ENCODE data around the gene FARS2.
"Not testable (repeated sequence)": the region's sequence is repeated elsewhere in the genome, so short reads cannot be mapped to it uniquely, and the experiment has no call there.

Gene FARS2

DNA sequence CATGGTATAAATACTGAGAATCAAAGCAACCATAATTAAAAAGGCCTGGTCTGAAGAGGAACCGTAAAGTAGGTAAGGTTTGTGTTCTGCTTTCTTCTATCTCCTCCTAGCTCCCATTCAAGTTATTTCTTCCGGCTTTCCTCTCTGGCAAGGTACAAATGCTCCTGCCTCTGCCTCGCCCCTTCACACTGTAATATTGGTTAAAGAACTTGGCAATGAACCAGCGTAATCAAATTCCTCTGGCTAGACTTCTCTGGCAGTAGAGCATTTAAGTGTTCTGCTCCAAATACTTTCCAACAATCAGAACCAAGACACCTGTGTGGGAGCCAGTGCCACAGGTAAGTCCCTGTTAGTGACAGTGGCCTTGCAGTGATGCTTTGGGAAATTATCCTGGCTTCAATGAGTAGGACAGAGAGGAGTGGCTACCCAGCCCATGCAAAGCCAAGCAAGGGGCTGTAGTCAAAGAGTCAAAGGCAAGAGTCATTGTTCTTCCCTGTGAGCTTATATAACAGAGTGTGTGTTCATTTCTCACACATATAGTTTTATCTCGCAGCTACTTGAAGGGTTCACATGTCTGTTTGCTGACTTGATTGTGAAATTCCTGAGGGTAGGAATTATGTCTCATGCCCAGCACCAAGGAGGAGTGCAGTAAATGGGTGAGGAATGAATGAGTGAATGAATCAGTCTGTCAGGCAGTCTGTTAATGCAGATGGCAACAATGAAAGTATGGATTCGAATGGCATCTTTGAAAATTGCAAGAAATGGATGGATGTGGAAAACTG, 416.1 kb downstream of the FARS2 start:
- no peak for FAIRE-seq
- no peak for DNase-seq (ENCODE audit: low spot score)

DNA sequence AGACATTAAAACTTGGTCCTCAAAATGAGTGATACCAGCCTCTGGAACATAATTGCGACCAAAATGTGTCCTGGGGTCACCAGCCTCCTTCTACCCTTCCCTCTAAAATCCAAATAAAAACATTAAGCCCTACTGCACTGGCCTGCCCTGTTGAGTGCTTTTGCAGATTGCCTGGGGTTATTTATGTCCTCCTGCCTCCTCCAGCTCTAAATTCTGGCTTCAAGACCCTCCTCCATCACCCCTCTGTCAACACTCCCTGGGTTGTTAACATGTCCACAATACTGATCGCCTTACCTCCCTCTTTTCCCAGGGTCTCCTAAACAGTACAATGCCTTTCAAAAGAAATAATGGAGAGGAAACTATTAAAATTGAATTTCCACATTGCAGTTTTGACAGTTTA, 418.0 kb downstream of the FARS2 start:
- FAIRE-seq, result no peak

GRCh38 chr6:5679691-5680090, 418.4 kb downstream of the FARS2 start:
- DNase-seq (ENCODE audit: low spot score) (no peak), FAIRE-seq (no peak)

More for the DNA sequence above, 418.0 kb downstream of the FARS2 start:
- DNase-seq (ENCODE audit: low spot score), result no peak

DNA sequence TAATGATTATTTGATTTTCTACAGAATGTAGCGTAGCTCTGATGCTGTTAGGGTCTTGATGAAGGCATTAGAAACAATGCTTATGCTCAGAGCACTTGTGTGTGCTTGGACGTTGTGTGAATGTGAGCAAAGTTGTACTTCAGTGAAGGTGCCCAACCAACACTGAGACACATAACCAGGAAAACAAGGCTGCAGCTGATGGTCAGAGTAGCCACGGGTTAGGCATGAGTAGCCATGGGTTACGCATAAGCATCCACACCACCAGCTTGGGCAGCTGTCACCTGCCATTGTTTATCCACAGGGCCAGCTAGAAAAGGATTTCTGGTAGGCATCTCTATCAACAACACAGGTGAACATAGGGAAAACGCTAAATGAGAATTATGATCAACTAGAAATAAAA, 418.8 kb downstream of the FARS2 start:
- FAIRE-seq, result no peak

GRCh38 chr6:5681480-5681879, 420.2 kb downstream of the FARS2 start:
- FAIRE-seq, result no peak
- DNase-seq (ENCODE audit: low spot score), result no peak

More for the DNA sequence above, 418.8 kb downstream of the FARS2 start:
- DNase-seq (ENCODE audit: low spot score), result no peak

GRCh38 chr6:5682530-5682929, 421.2 kb downstream of the FARS2 start:
- no peak for FAIRE-seq
- DNase-seq (ENCODE audit: low spot score), result no peak

DNA sequence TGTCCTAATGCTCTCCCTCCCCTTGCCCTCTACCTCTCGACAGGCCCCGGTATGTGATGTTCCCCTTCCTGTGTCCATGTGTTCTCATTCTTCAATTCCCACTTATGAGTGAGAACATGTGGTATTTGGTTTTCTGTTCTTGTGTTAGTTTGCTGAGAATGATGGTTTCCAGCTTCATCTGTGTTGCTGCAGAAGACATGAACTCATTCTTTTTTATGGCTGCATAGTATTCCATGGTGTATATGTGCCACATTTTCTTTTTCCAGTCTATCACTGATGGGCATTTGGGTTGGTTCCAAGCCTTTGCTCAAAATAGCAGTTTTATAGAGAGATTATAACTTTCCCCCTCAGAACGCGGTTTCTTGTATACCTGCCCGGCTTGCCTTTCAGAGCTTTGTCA, 422.4 kb downstream of the FARS2 start:
- not testable (repeated sequence) for DNase-seq (ENCODE audit: low spot score); FAIRE-seq

DNA sequence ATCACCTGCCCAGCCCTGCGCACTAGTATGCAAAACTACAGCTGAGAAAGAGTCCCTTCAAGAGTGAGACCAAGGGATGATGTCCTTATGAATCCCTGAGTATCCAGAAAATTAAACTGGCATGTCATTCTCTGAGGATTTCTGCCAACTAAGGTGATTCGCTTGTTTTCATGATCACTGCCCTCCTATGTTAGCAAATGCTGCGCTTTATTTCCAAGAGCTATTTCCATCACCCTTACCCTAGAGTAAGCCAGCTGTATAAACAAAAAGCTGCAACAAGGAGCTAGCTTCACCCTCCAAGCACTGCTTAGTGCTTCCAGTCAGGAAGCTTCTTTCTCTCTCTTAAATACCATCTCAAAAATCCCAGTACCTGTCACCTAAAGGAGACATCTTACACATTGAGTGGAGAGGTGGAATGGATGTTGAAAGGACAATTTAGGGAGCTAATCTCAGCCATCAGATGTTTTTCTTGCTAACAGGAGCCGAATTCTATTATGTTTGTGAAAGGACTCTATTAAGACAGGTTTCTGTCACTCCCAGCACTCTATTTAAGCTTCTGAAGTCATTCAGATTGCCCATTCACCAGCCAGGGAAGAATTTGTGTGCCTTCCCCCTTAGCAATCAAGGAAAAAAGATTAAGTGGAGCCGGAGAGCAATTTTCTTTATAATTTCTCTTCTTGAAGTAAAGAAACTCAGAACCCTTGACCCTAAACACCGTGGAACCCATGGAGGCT, 423.2 kb downstream of the FARS2 start:
- DNase-seq (ENCODE audit: low spot score) (no peak), FAIRE-seq (no peak)

DNA sequence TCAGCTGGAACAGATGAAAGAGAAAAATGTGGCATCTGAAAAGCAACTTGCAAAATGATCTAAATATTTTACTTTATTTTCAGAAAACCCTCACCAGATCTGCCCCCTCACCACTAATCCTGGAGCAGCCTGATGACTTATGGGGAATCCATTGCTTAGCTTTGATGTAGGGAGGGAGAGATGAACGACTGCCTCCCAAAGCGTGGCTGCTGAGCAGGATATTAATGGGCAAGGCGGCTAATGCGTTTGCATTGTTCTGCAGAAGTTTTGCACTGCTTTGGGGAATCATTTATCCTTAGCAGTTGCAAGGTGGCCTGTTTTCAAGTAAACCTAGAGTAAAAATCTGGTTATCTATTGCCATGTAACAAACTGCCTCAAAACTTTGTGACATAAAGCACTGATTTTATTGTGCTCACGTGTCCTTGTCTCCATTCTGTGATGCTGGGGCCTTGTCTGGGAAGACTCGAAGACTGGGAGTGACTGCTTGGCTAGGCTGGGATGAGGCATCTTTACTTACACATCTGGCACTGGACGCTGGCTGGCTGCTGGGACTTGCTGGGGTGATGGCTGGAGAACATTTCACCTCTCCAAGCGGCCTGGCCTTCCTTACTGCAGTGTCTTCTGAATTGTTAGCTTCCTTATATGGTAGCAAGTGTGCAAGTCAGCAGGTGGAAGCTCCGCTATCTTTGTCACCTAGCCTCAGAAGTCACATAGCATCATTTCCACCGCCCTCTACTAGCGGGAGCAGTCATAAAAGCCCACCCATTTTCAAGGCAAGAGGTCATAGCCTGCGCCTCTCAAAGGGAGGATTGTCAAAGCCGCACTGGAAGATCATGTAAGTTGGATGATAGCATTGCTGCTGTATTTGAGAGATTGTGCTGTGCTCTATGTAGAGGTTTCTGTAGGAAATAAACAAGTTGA, 432.2 kb downstream of the FARS2 start:
- DNase-seq (ENCODE audit: low spot score), result no peak
- no peak for FAIRE-seq

DNA sequence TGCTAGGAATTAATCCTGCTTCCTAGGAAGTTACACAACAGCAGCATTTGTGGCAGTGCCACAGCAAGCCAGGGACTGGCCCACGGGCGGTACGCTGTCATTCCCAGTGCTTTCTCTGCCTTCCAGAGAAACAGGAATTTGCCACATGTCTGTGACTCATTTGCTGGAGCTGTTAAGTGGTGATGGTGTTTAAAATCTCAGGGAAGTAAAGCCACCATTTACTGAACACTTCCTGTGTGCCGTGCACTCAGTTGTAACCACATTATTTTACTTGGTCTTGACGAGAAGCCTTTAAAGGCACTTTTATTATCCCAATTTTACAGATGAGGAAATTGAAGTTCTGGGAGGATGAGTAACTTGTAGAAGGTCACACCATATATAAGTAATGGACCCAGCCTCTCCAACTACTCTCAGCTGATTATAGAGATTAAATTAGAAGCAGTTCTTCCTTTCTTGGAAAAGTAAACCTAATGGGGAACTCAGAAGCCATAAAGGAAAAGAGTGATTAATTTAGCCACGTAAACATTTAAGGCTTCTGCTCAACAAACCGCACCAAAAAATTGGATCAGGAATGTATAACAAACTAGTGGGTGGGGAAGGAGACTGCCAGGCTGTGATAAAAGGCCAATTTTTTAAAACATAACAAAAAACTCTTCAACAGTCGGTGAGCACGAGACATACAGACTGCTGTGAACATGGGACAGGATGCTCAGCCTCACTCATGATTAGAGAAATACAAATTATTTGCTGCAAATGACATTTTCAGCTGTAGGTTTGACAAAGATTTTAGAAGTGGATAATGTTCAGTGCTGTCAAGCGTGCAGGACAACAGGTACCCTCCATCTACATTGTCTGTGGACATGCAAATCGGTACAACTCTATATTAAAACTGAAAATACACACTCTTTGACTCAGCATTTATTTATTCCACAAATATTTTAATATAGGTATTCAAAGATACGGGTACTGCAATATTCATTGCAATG, 434.2 kb downstream of the FARS2 start:
- FAIRE-seq (peak; percentile 92), DNase-seq (ENCODE audit: low spot score) (peak; percentile 82)

DNA sequence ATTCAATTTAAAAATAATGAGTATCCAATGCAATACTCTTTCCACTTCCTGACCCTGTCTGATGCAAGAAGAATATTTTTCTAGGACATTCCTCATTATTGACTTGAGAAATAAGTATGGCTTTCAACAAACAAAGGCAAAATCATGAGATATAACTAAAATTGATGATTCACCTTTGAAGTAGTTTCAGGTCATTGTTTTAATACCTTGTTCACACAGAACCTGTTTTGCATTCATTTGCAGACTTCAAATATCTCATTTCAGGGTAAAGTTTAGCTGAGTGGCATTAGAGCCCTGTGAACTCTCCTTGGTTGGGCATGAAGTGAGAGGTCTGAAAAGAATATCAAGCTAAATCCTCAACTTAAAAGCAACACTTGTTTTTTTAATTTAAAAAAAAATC, 436.2 kb downstream of the FARS2 start:
- DNase-seq (ENCODE audit: low spot score) (no peak), FAIRE-seq (no peak)

- FAIRE-seq (no peak), DNase-seq (ENCODE audit: low spot score) (no peak)
Measured at GRCh38 chr6:5698318-5698717, 437.0 kb downstream of the FARS2 start.

DNA sequence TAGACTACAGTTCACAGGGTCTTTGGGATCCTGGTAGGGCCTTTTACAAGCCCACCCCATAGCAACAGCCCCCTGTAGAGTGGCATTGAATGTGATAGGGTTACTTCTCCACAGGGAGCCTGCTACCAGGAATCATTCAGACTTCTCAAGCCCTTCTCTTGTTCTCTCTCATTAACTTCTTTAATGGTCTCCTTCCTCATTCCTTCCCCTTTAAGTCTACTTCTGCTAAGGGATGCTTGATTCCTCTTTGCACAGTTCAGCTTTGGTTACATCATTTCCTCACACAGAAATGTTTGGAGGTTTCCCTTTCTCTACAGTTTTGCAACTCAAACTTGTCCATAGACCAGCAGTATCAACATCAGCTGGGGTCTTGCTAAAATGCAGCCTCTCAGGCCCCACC, 437.8 kb downstream of the FARS2 start:
- not testable (repeated sequence) for DNase-seq (ENCODE audit: low spot score); FAIRE-seq

- FAIRE-seq (no peak), DNase-seq (ENCODE audit: low spot score) (no peak)
Measured at GRCh38 chr6:5701174-5701573, 439.9 kb downstream of the FARS2 start.

GRCh38 chr6:5704708-5705107, 443.4 kb downstream of the FARS2 start:
- DNase-seq (ENCODE audit: low spot score) (no peak), FAIRE-seq (no peak)

DNA sequence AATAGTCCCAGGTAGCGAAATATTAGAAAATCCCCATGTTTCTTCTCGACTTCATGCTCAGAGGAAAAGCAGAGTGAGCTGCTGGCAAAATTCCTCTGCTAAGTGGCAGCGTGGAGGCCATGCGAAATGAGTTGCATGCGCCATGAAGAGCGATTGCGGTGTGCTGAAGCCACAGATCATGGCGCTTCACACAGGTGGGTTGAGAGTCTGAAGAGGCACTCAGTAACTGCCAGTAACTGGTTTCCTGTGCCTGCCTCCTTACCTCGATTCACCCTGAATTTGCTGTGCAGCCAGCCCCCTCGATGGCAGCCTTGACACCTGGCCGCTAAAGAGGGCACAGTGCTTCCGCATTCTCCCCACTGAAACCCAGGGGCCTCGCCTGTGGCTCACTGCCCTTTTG, 443.9 kb downstream of the FARS2 start:
- no peak for FAIRE-seq

DNA sequence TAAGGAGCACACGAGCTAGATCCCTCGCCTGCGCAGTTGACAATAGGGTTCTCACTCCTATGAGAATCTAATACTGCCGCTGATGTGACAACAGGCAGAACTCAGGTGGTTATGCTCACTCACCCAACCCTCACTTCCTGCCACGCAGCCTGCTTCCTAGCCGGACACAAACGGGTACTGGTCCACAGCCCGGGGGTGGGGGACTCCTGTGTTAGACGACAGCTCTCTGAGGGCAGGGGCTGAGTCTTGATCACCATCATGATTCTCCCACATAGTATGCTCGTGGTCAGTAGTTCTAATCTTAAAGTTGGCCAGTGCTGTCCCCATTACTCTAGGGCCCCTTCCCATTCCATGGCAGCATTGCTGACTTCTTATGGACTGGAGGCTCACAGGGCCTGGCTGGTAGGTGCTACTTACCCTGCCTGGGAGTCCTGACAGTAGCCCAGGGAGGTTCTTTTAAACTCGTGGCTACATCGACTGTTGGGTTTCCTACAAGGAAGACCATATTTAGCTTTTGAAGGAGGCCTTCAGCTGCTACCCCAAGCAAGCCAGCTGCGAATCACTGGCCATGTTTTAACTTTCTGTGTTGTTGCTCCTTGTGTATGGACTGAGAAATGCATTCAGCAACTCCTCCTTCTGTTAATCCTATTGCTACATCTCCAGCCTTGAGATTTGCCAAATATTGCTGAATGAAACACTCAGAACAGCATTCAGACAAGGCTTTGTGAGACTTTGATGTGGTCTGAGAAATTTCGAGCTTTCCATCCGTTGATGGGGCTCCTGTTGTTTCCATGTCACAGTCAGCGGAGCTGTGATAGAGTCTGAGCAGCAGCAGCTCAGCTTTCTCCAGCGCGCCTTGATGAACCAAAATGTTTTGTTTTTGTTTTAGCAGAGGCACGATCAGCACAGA, 445.1 kb downstream of the FARS2 start:
- DNase-seq (ENCODE audit: low spot score), result no peak
- FAIRE-seq, result no peak

More for the DNA sequence above, 443.9 kb downstream of the FARS2 start:
- DNase-seq (ENCODE audit: low spot score), result no peak

- FAIRE-seq (no peak), DNase-seq (ENCODE audit: low spot score) (no peak)
Measured at GRCh38 chr6:5707281-5708045, 446.1 kb downstream of the FARS2 start.

GRCh38 chr6:5710516-5710915, 449.2 kb downstream of the FARS2 start:
- DNase-seq (ENCODE audit: low spot score) (no peak), FAIRE-seq (no peak)

All from RCC 7860 (cell line).